HepG2 (cell line): Measurements from ENCODE around the gene ITGB1. TPM values are rescaled to one million over a fixed set of nuclear protein-coding genes. Genes with fewer than 3 reads are reported as not detected.

Experiments used
- ARID2 ChIP-seq: sonication (generic); formaldehyde crosslinking; IDR thresholded peaks from 2 replicates; pipeline ENCODE4 v1.8.1; 2022; ENCODE audit warnings: mild to moderate bottlenecking, missing genetic modification reagents, borderline replicate concordance
- GLI4 ChIP-seq: sonication (generic); formaldehyde crosslinking; IDR thresholded peaks from 2 replicates; pipeline ENCODE4 v1.5.1; 2020; ENCODE audit warnings: missing genetic modification reagents, mild to moderate bottlenecking, moderate library complexity, borderline replicate concordance
- MLLT10 ChIP-seq: sonication (generic); formaldehyde crosslinking; IDR thresholded peaks from 2 replicates; pipeline ENCODE4 v1.4.0; 2020; ENCODE audit warnings: missing genetic modification reagents
- RFXANK ChIP-seq: IDR thresholded peaks from 2 replicates; pipeline ENCODE4 v1.6.1; 2016
- RORA ChIP-seq: sonication (generic); formaldehyde crosslinking; IDR thresholded peaks from 2 replicates; pipeline ENCODE4 v1.5.0; 2020; ENCODE audit warnings: mild to moderate bottlenecking, missing genetic modification reagents, moderate library complexity
- SNRNP70 ChIP-seq: fragments of 200-400 bp; formaldehyde crosslinking; IDR thresholded peaks from 2 replicates; pipeline ENCODE4 v1.6.1; 2017; ENCODE audit warnings: mild to moderate bottlenecking, low read depth, low read length, moderate library complexity
- ZFP82 ChIP-seq: sonication (generic); formaldehyde crosslinking; IDR thresholded peaks from 2 replicates; pipeline ENCODE4 v1.5.1; 2020; ENCODE audit warnings: mild to moderate bottlenecking, missing genetic modification reagents, borderline replicate concordance
- ZIK1 ChIP-seq: sonication (generic); formaldehyde crosslinking; IDR thresholded peaks from 2 replicates; pipeline ENCODE4 v1.5.0; 2020; ENCODE audit warnings: mild to moderate bottlenecking, low read depth, missing genetic modification reagents, borderline replicate concordance
- ZNF24 ChIP-seq: fragments of 450-650 bp; IDR thresholded peaks from 2 replicates; pipeline ENCODE4 v1.6.1; 2017; ENCODE audit warnings: antibody characterized with exemption, mild to moderate bottlenecking
- ZNF407 ChIP-seq: sonication (generic); formaldehyde crosslinking; IDR thresholded peaks from one replicate; pipeline ENCODE4 v1.5.1; 2020; ENCODE audit warnings: mild to moderate bottlenecking, missing genetic modification reagents; ENCODE audit errors: not compliant biosample characterization
- ZZZ3 ChIP-seq: sonication (generic); formaldehyde crosslinking; IDR thresholded peaks from 2 replicates; pipeline ENCODE4 v1.4.0; 2020; ENCODE audit warnings: missing genetic modification reagents, mild to moderate bottlenecking, borderline replicate concordance
- polyA plus RNA-seq, 8 experiments: library from polyadenylated mRNA; depleted of rRNA in 3 of 8; stranded (reverse) in 7 of 8; unstranded in 1 of 8; fragments of >200 nt; fragmentation: Illumina TruSeq in 4 of 8; extraction: Trizol in 4 of 8; gene quantifications; 2 replicates each; pipeline versions ENCODE4 v1.2.1 to v1.2.3, GENCODE V29; 2011 to 2016; ENCODE audit warnings: low read depth in 4 of 8, missing spikeins in 1 of 8, mixed read lengths in 1 of 8; ENCODE audit not compliant: insufficient read depth in 1 of 8
- total RNA-seq, 5 experiments: library from RNA; depleted of rRNA; stranded (reverse); fragments of >200 nt; fragmentation: Illumina TruSeq; extraction: Trizol; gene quantifications; 2 replicates each; pipeline ENCODE4 v1.2.3, GENCODE V29; 2016; ENCODE audit warnings: low read depth in 1 of 5
- TF ChIP-seq, protein P1 (sequence below): sonication (generic); formaldehyde crosslinking; IDR thresholded peaks from 2 replicates; pipeline ENCODE4 v1.5.0; 2020; ENCODE audit warnings: missing genetic modification reagents
- TF ChIP-seq, protein P2 (sequence below): sonication (generic); formaldehyde crosslinking; IDR thresholded peaks from 2 replicates; pipeline ENCODE4 v1.9.0; 2021; ENCODE audit warnings: missing genetic modification reagents, borderline replicate concordance
- TF ChIP-seq, protein P3 (sequence below): sonication (generic); formaldehyde crosslinking; IDR thresholded peaks from 2 replicates; pipeline ENCODE4 v1.4.0; 2020; ENCODE audit warnings: missing genetic modification reagents, borderline replicate concordance

ITGB1 gene
- total and polyA plus RNA-seq, 2 of the 13 experiments (the other 11 are each of a cell fraction or from before 2014, with no cell fraction given) = 190 to 204 TPM

GRCh38 chr10:32982911-32983909, 25.2 kb upstream of the ITGB1 start (continued):
- TF ChIP-seq ZNF407 (CRISPR knock-in tag) = no peak
- no peak for TF ChIP-seq RORA
- no peak for TF ChIP-seq GLI4 (CRISPR knock-in tag)
- TF ChIP-seq ZZZ3 (CRISPR knock-in tag) = no peak
- TF ChIP-seq SNRNP70 = no peak
- TF ChIP-seq, protein P1, sequence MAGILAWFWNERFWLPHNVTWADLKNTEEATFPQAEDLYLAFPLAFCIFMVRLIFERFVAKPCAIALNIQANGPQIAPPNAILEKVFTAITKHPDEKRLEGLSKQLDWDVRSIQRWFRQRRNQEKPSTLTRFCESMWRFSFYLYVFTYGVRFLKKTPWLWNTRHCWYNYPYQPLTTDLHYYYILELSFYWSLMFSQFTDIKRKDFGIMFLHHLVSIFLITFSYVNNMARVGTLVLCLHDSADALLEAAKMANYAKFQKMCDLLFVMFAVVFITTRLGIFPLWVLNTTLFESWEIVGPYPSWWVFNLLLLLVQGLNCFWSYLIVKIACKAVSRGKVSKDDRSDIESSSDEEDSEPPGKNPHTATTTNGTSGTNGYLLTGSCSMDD (CRISPR knock-in tag) = no peak
- no peak for TF ChIP-seq MLLT10
- no peak for TF ChIP-seq ZFP82 (CRISPR knock-in tag)
- TF ChIP-seq, protein P2, sequence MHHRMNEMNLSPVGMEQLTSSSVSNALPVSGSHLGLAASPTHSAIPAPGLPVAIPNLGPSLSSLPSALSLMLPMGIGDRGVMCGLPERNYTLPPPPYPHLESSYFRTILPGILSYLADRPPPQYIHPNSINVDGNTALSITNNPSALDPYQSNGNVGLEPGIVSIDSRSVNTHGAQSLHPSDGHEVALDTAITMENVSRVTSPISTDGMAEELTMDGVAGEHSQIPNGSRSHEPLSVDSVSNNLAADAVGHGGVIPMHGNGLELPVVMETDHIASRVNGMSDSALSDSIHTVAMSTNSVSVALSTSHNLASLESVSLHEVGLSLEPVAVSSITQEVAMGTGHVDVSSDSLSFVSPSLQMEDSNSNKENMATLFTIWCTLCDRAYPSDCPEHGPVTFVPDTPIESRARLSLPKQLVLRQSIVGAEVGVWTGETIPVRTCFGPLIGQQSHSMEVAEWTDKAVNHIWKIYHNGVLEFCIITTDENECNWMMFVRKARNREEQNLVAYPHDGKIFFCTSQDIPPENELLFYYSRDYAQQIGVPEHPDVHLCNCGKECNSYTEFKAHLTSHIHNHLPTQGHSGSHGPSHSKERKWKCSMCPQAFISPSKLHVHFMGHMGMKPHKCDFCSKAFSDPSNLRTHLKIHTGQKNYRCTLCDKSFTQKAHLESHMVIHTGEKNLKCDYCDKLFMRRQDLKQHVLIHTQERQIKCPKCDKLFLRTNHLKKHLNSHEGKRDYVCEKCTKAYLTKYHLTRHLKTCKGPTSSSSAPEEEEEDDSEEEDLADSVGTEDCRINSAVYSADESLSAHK (CRISPR knock-in tag) = no peak
- TF ChIP-seq ARID2 (CRISPR knock-in tag) = no peak
- TF ChIP-seq ZNF24 = no peak
- TF ChIP-seq, protein P3, sequence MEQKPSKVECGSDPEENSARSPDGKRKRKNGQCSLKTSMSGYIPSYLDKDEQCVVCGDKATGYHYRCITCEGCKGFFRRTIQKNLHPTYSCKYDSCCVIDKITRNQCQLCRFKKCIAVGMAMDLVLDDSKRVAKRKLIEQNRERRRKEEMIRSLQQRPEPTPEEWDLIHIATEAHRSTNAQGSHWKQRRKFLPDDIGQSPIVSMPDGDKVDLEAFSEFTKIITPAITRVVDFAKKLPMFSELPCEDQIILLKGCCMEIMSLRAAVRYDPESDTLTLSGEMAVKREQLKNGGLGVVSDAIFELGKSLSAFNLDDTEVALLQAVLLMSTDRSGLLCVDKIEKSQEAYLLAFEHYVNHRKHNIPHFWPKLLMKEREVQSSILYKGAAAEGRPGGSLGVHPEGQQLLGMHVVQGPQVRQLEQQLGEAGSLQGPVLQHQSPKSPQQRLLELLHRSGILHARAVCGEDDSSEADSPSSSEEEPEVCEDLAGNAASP (CRISPR knock-in tag) = no peak
- TF ChIP-seq RFXANK (CRISPR knock-in tag) = no peak
- TF ChIP-seq ZIK1 = no peak
